Breast epithelium (tissue), 4 donors: ENCODE data around the gene HOXD12. TPM values are rescaled to one million over a fixed set of nuclear protein-coding genes. Genes with fewer than 3 reads are reported as not detected.

Source experiments
- DNase-seq, 2 donors: peaks; one replicate each; pipeline ENCODE4 v3.0.0-alpha.2; 2019; ENCODE audit warnings: low spot score in 2 of 2
- H3K27ac ChIP-seq, 2 donors: fragments of 200-600 bp; sonication (generic) in 1 of 2; one replicate each; pipeline ENCODE4 v1.5.1; 2016 to 2019; ENCODE audit warnings: mild to moderate bottlenecking in 1 of 2
- H3K27me3 ChIP-seq, 2 donors: fragments of 200-600 bp; sonication (generic) in 1 of 2; one replicate each; pipeline versions ENCODE4 v1.5.1 to v1.6.0; 2017 to 2019; ENCODE audit warnings: control low read depth in 1 of 2, mild to moderate bottlenecking in 1 of 2
- H3K36me3 ChIP-seq: fragments of 200-600 bp; one replicate; pipeline ENCODE4 v1.5.1; 2019
- H3K4me1 ChIP-seq, 2 donors: fragments of 200-600 bp; sonication (generic); one replicate each; pipeline ENCODE4 v1.5.1; 2016 to 2019; ENCODE audit warnings: control low read depth in 1 of 2
- H3K4me3 ChIP-seq, 3 donors: fragments of 200-600 bp; sonication (generic); 1 replicate in 2 of 3; 2 replicates in 1 of 3; pipeline ENCODE4 v1.5.1; 2016 to 2019; ENCODE audit warnings: mild to moderate bottlenecking in 3 of 3, moderate library complexity in 2 of 3
- H3K9me3 ChIP-seq, 2 donors: fragments of 200-600 bp; sonication (generic) in 1 of 2; one replicate each; pipeline ENCODE4 v1.5.1; 2016 to 2019; ENCODE audit warnings: control low read depth in 1 of 2
- POLR2A ChIP-seq: fragments of 450-650 bp; IDR thresholded peaks from one replicate; pipeline ENCODE4 v1.6.1; 2016; ENCODE audit warnings: antibody characterized with exemption, mild to moderate bottlenecking, moderate library complexity
- POLR2AphosphoS5 ChIP-seq, 3 donors: sonication (generic); formaldehyde crosslinking; IDR thresholded peaks; one replicate each; pipeline ENCODE4 v1.6.1; 2017; ENCODE audit warnings: antibody characterized with exemption in 3 of 3
- intact Hi-C: fragments of 100-400 bp; cut with DNase I; formaldehyde crosslinking; loops from one replicate; pipeline ENCODE4 v1.15.1; 2023; ENCODE audit warnings: low total_unique reads
- total RNA-seq, 3 donors: library from RNA; depleted of rRNA; stranded (reverse); fragments of >200 nt; gene quantifications; one replicate each; pipeline ENCODE4 v1.1.0, GENCODE V29; 2016
- TF ChIP-seq, protein P1 (sequence below), 3 donors: fragments of 450-650 bp; IDR thresholded peaks; one replicate each; pipeline ENCODE4 v1.5.1; 2016 to 2017; ENCODE audit warnings: antibody characterized with exemption in 3 of 3, mild to moderate bottlenecking in 3 of 3, moderate library complexity in 3 of 3

The HOXD12 gene
- total RNA-seq, 3 donors from 2014 or later: not detected

- H3K27ac ChIP-seq: peak overlapping the region; percentile 44 to 98
- H3K27me3 ChIP-seq: peaks cover 5 to 87% of the 10 kb centered on the region in 2 donors
- intact Hi-C loops: loop anchor here (10.0 kb wide), 1 partner anchor 1012 kb away; no protein-coding TSS in a partner anchor
- TF ChIP-seq, protein P1, sequence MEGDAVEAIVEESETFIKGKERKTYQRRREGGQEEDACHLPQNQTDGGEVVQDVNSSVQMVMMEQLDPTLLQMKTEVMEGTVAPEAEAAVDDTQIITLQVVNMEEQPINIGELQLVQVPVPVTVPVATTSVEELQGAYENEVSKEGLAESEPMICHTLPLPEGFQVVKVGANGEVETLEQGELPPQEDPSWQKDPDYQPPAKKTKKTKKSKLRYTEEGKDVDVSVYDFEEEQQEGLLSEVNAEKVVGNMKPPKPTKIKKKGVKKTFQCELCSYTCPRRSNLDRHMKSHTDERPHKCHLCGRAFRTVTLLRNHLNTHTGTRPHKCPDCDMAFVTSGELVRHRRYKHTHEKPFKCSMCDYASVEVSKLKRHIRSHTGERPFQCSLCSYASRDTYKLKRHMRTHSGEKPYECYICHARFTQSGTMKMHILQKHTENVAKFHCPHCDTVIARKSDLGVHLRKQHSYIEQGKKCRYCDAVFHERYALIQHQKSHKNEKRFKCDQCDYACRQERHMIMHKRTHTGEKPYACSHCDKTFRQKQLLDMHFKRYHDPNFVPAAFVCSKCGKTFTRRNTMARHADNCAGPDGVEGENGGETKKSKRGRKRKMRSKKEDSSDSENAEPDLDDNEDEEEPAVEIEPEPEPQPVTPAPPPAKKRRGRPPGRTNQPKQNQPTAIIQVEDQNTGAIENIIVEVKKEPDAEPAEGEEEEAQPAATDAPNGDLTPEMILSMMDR (IDR thresholded peaks at IDR 0.05): no peak
- TF ChIP-seq POLR2AphosphoS5 (IDR thresholded peaks at IDR 0.05) (no peak), POLR2A (no peak)
- no peaks in the 10 kb centered on the region for H3K36me3 ChIP-seq
- H3K4me1 ChIP-seq: no peaks in the 10 kb centered on the region
- H3K9me3 ChIP-seq: peaks cover 0 to 3% of the 10 kb centered on the region in 2 donors
- peak overlapping the region; percentile 52 to 73 (median 60) for H3K4me3 ChIP-seq
- DNase-seq: no peak
Observed at GRCh38 chr2:176132205-176133171, 32.9 kb downstream of the HOXD12 start.

- intact Hi-C loops: loop anchor here (10.0 kb wide), 1 partner anchor 1011 kb away; no protein-coding TSS in a partner anchor
- Histone ChIP-seq H3K27me3 (peaks cover 5 to 89% of the 10 kb centered on the region in 2 donors), H3K36me3 (no peaks in the 10 kb centered on the region), H3K4me3 (no peak overlapping the region), H3K9me3 (peaks cover 0 to 3% of the 10 kb centered on the region in 2 donors), H3K4me1 (no peaks in the 10 kb centered on the region), H3K27ac (peak overlapping the region in 1 of 2 donors; percentile 97)
- no peak for TF ChIP-seq POLR2A
- TF ChIP-seq, protein P1 (IDR thresholded peaks at IDR 0.05): no peak
- TF ChIP-seq POLR2AphosphoS5 (IDR thresholded peaks at IDR 0.05): no peak
- no peak for DNase-seq
Observed at GRCh38 chr2:176133389-176133788, 33.8 kb downstream of the HOXD12 start.

DNA sequence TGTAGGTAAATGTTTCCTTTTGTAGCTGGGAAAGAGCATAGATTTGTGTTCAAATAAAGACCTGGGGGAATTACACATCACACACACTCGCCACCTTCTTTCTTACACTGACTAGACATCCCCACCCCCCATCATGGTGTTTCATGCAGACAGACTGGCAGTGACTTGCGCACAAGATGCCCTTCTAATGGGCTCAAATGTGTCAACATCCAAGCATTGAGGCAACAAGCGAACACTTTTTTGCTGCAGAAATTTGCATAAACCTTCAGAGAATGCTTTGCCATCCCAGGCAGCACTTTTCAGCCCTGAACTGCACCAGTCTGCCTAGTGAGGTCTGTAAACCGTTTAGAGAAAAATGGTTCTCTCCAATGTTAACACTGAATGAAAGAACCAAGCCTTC is 34.4 kb downstream of the HOXD12 start:
- Histone ChIP-seq H3K27ac (peak overlapping the region in 1 of 2 donors; percentile 97), H3K4me3 (no peak overlapping the region), H3K9me3 (peaks cover 0 to 3% of the 10 kb centered on the region in 2 donors), H3K36me3 (no peaks in the 10 kb centered on the region), H3K27me3 (peaks cover 3 to 89% of the 10 kb centered on the region in 2 donors), H3K4me1 (no peaks in the 10 kb centered on the region)
- TF ChIP-seq, protein P1 (IDR thresholded peaks at IDR 0.05): no peak
- TF ChIP-seq POLR2A (no peak), POLR2AphosphoS5 (IDR thresholded peaks at IDR 0.05) (no peak)
- intact Hi-C loops: loop anchor here (10.0 kb wide), 1 partner anchor 1011 kb away; no protein-coding TSS in a partner anchor
- no peak for DNase-seq

- peak overlapping the region; percentile 84 to 97 for H3K27ac ChIP-seq
- intact Hi-C loops: loop anchor here (5.0 to 10.0 kb wide), 2 partner anchors 502 to 1010 kb away; no protein-coding TSS in a partner anchor
- peaks cover 0 to 5% of the 10 kb centered on the region in 2 donors for H3K4me1 ChIP-seq
- peaks cover 0 to 91% of the 10 kb centered on the region in 2 donors for H3K27me3 ChIP-seq
- DNase-seq: no peak
- no peaks in the 10 kb centered on the region for H3K36me3 ChIP-seq
- peak overlapping the region in 1 of 3 donors; percentile 82 for H3K4me3 ChIP-seq
- no peaks in the 10 kb centered on the region for H3K9me3 ChIP-seq
- TF ChIP-seq POLR2A: no peak
- no peak for TF ChIP-seq POLR2AphosphoS5 (IDR thresholded peaks at IDR 0.05)
- TF ChIP-seq, protein P1 (IDR thresholded peaks at IDR 0.05): no peak
Observed at GRCh38 chr2:176135035-176135440, 35.4 kb downstream of the HOXD12 start.
